ENCODE results near the gene DPP6. TPM values are rescaled to one million over a fixed set of nuclear protein-coding genes. Genes with fewer than 3 reads are reported as not detected.
"Not testable (repeated sequence)": the region's sequence is repeated elsewhere in the genome, so short reads cannot be mapped to it uniquely, and the experiment has no call there.

Gene DPP6
- total and polyA plus RNA-seq, 9 of the 15 experiments (the other 6 are each of a cell fraction or from before 2014, with no cell fraction given) = not detected

DNA sequence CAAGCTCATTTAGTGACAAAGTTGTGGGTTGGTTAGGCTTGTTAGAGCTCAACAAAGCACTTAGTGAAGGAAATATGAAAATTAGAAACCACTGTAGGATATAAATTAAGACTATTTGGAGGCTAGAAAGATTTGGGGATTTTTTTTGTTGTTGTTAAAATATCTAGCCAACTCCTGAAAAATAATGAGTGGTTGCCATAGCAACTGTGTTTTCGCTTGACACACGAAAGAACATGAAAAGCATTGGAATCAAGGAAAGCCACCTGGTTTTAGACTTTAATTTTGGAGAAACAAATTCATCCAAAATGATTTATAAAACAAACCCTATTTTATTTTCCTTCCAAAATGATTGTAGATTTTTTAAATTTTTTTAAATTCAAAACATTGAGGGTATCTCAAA, 26.3 kb downstream of the DPP6 start:
- FAIRE-seq; H3K79me2 ChIP-seq (ENCODE audit: control insufficient read depth, insufficient read depth, low read length); H3K36me3 ChIP-seq (ENCODE audit: control insufficient read depth, insufficient read depth, low read length); intact Hi-C loops (cut with micrococcal nuclease); H4K20me1 ChIP-seq (replicated peaks; ENCODE audit: control insufficient read depth, insufficient read depth, low read length); CTCF ChIA-PET (ENCODE audit: low intra/inter-chr PET ratio); H3K27ac ChIP-seq (ENCODE audit: extremely low read depth, low read depth, low read length); DNase-seq (ENCODE audit: extremely low read depth in 1 of 4, low spot score in 3 of 4); H2AFZ ChIP-seq (ENCODE audit: low read depth, low read length); H3K9me1 ChIP-seq (ENCODE audit: control insufficient read depth, insufficient read depth, low read length); H3K4me2 ChIP-seq (ENCODE audit: insufficient read depth, low read length); in situ Hi-C loops (cut with MboI); H3K4me1 ChIP-seq (replicated peaks in 1 of 2; ENCODE audit: control insufficient read depth in 2 of 2, insufficient read depth in 2 of 2, low read length in 2 of 2); POLR2A ChIA-PET; ATAC-seq; H3K9ac ChIP-seq (ENCODE audit: insufficient read depth in 1 of 2, low read depth in 2 of 2, low read length in 2 of 2); H3K27me3 ChIP-seq (ENCODE audit: control insufficient read depth in 2 of 2, insufficient read depth in 2 of 2, low read length in 2 of 2); BruUV-seq (replicated peaks); H3K4me3 ChIP-seq; H3K9me3 ChIP-seq (replicated peaks; ENCODE audit: control insufficient read depth, insufficient read depth, low read depth, low read length): not testable (repeated sequence)
- peak; percentile 76 for TF ChIP-seq RFX1 (IDR thresholded peaks at IDR 0.05)
- WGBS (ENCODE audit: insufficient coverage, low coverage, missing lambda C conversion rate) = 0% methylated on average over 2 of the region's 2 CpGs

DNA sequence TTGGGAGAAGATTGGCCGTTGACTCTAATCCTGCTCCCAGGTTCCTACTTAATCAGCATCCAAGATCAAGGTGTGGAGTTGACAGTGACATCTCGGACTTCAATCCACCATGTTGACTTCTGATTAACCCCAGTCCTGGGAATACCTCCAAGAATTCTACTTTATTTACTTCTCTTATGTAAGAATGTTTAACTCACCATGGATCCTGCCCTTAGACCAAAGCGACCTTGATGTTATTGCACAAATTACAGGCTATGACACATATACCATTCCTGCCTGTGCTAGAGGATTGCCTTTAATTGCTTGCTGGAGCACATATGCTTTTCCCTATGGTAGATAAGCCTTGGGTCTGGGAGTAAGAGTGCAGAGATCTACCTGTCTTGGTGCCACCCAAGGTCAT, 28.1 kb downstream of the DPP6 start:
- in situ Hi-C loops (cut with MboI); FAIRE-seq; H3K27ac ChIP-seq (ENCODE audit: extremely low read depth, low read depth, low read length); H3K9me3 ChIP-seq (replicated peaks; ENCODE audit: control insufficient read depth, insufficient read depth, low read depth, low read length); BruUV-seq (replicated peaks); H3K9me1 ChIP-seq (ENCODE audit: control insufficient read depth, insufficient read depth, low read length); H2AFZ ChIP-seq (ENCODE audit: low read depth, low read length); CTCF ChIA-PET (ENCODE audit: low intra/inter-chr PET ratio); H3K36me3 ChIP-seq (ENCODE audit: control insufficient read depth, insufficient read depth, low read length); DNase-seq (ENCODE audit: extremely low read depth in 1 of 4, low spot score in 3 of 4); intact Hi-C loops (cut with micrococcal nuclease); H3K27me3 ChIP-seq (ENCODE audit: control insufficient read depth in 2 of 2, insufficient read depth in 2 of 2, low read length in 2 of 2); ATAC-seq; H3K4me1 ChIP-seq (replicated peaks in 1 of 2; ENCODE audit: control insufficient read depth in 2 of 2, insufficient read depth in 2 of 2, low read length in 2 of 2); H3K9ac ChIP-seq (ENCODE audit: insufficient read depth in 1 of 2, low read depth in 2 of 2, low read length in 2 of 2); H3K79me2 ChIP-seq (ENCODE audit: control insufficient read depth, insufficient read depth, low read length); H3K4me2 ChIP-seq (ENCODE audit: insufficient read depth, low read length); H3K4me3 ChIP-seq; H4K20me1 ChIP-seq (replicated peaks; ENCODE audit: control insufficient read depth, insufficient read depth, low read length): not testable (repeated sequence)
- WGBS (ENCODE audit: insufficient coverage, low coverage, missing lambda C conversion rate) = 2% methylated on average over 3 of the region's 3 CpGs
- POLR2A ChIA-PET = interaction anchor here (0.6 kb wide), 1 partner anchor 195 kb away, joined by 3 read pairs; no protein-coding TSS in a partner anchor

DNA sequence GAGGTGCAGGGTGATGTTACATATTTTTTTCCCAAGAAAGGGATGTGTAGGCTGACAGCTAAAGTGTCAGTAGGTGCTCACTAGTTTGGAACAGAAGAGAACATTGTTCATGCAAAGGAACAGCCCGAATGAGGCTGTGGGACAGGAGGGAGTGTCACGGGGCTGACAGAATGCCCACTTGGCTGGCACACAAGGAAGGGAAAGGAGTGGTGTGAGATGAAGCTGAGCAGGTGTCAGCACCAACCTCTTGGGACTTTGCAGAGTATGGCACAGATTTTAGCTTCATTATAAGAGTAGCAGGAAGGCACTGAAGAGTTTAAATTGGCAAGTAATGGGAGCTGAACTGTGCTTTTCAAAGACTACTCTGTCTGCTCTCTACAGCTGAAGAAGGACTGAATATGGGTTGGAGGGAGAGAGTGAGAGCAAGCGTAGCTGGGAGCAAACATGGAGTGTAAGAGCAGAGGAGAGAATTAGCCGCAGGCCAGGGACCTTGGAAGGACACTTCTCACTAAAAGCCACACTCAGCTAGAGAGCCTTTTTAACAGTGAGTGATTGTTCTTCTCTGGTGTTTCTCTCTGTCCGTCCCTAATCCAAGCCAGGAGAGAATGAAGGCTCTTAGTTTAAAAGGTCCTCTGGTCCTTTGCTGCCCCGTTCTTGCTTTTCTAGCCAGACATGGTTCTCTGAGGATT, 35.0 kb downstream of the DPP6 start:
- BruUV-seq (replicated peaks); DNase-seq (ENCODE audit: extremely low read depth in 1 of 4, low spot score in 3 of 4); POLR2A ChIA-PET; H3K9me3 ChIP-seq (replicated peaks; ENCODE audit: control insufficient read depth, insufficient read depth, low read depth, low read length); H3K9me1 ChIP-seq (ENCODE audit: control insufficient read depth, insufficient read depth, low read length); H3K9ac ChIP-seq (ENCODE audit: insufficient read depth in 1 of 2, low read depth in 2 of 2, low read length in 2 of 2); intact Hi-C loops (cut with micrococcal nuclease); H2AFZ ChIP-seq (ENCODE audit: low read depth, low read length); H3K4me2 ChIP-seq (ENCODE audit: insufficient read depth, low read length); H3K4me1 ChIP-seq (replicated peaks in 1 of 2; ENCODE audit: control insufficient read depth in 2 of 2, insufficient read depth in 2 of 2, low read length in 2 of 2); H3K36me3 ChIP-seq (ENCODE audit: control insufficient read depth, insufficient read depth, low read length); H3K27me3 ChIP-seq (ENCODE audit: control insufficient read depth in 2 of 2, insufficient read depth in 2 of 2, low read length in 2 of 2); ATAC-seq; H4K20me1 ChIP-seq (replicated peaks; ENCODE audit: control insufficient read depth, insufficient read depth, low read length); in situ Hi-C loops (cut with MboI); CTCF ChIA-PET (ENCODE audit: low intra/inter-chr PET ratio); H3K79me2 ChIP-seq (ENCODE audit: control insufficient read depth, insufficient read depth, low read length); FAIRE-seq; H3K27ac ChIP-seq (ENCODE audit: extremely low read depth, low read depth, low read length); H3K4me3 ChIP-seq: not testable (repeated sequence)
- WGBS (ENCODE audit: insufficient coverage, low coverage, missing lambda C conversion rate) = 0% methylated on average over 6 of the region's 6 CpGs

DNA sequence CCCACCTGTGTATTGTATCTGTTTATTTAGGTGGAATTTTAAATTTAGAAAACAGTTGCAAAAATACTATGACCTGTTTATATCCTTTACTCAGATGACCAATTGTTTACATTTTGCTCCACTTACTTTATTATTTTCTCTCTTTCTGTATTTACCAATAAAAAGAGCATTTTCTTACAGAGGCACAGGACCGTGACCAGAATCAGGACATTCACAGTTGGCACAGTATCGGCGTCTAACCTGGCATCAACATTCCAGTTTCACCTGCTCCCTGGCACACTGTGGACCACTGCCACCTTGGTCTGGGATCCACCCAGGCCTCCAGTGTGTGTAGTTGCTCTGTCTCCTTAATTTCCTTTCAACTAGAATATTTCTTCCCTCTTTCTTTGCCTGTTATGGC, 39.9 kb downstream of the DPP6 start:
- H3K27me3 ChIP-seq (ENCODE audit: control insufficient read depth in 2 of 2, insufficient read depth in 2 of 2, low read length in 2 of 2); H3K79me2 ChIP-seq (ENCODE audit: control insufficient read depth, insufficient read depth, low read length); DNase-seq (ENCODE audit: extremely low read depth in 1 of 4, low spot score in 3 of 4); H3K9me3 ChIP-seq (replicated peaks; ENCODE audit: control insufficient read depth, insufficient read depth, low read depth, low read length); H3K4me3 ChIP-seq; H4K20me1 ChIP-seq (replicated peaks; ENCODE audit: control insufficient read depth, insufficient read depth, low read length); H2AFZ ChIP-seq (ENCODE audit: low read depth, low read length); in situ Hi-C loops (cut with MboI); H3K9me1 ChIP-seq (ENCODE audit: control insufficient read depth, insufficient read depth, low read length); ATAC-seq; H3K9ac ChIP-seq (ENCODE audit: insufficient read depth in 1 of 2, low read depth in 2 of 2, low read length in 2 of 2); intact Hi-C loops (cut with micrococcal nuclease); H3K4me1 ChIP-seq (replicated peaks in 1 of 2; ENCODE audit: control insufficient read depth in 2 of 2, insufficient read depth in 2 of 2, low read length in 2 of 2); H3K4me2 ChIP-seq (ENCODE audit: insufficient read depth, low read length); H3K27ac ChIP-seq (ENCODE audit: extremely low read depth, low read depth, low read length); H3K36me3 ChIP-seq (ENCODE audit: control insufficient read depth, insufficient read depth, low read length); BruUV-seq (replicated peaks); POLR2A ChIA-PET; FAIRE-seq; CTCF ChIA-PET (ENCODE audit: low intra/inter-chr PET ratio): not testable (repeated sequence)
- 0% methylated on average over 3 of the region's 3 CpGs for WGBS (ENCODE audit: insufficient coverage, low coverage, missing lambda C conversion rate)
